GM12874 (cell line): Measurements from ENCODE around the gene CTNNA2.

ENCODE experiments used
- CTCF ChIP-seq: IDR thresholded peaks from 2 replicates; pipeline ENCODE4 v1.5.1; 2011; ENCODE audit warnings: low read depth, mild to moderate bottlenecking, control low read depth, low read length, moderate library complexity; ENCODE audit not compliant: insufficient read depth

The CTNNA2 gene

GRCh38 chr2:80291656-80292055 is 778.8 kb downstream of the CTNNA2 start:
- no peak for TF ChIP-seq CTCF

GRCh38 chr2:80292474-80292873 is 779.6 kb downstream of the CTNNA2 start:
- TF ChIP-seq CTCF: no peak

GRCh38 chr2:80293039-80293438 is 780.2 kb downstream of the CTNNA2 start:
- TF ChIP-seq CTCF: no peak

GRCh38 chr2:80298954-80299353 is 786.1 kb downstream of the CTNNA2 start:
- TF ChIP-seq CTCF: no peak

GRCh38 chr2:80299661-80300060 is 786.8 kb downstream of the CTNNA2 start:
- TF ChIP-seq CTCF: no peak

- TF ChIP-seq CTCF: no peak
Measured at GRCh38 chr2:80300346-80300745, 787.5 kb downstream of the CTNNA2 start.

- TF ChIP-seq CTCF: no peak
Measured at GRCh38 chr2:80300954-80301353, 788.1 kb downstream of the CTNNA2 start.

GRCh38 chr2:80302001-80302313 is 789.1 kb downstream of the CTNNA2 start:
- TF ChIP-seq CTCF: no peak
